Neuronal stem cell (in vitro differentiated cells): Measurements from ENCODE around the gene ZFP42.
"Not testable (repeated sequence)": the region's sequence is repeated elsewhere in the genome, so short reads cannot be mapped to it uniquely, and the experiment has no call there.

Experiments
- DNase-seq: peaks from one replicate; pipeline ENCODE4 v3.0.0-alpha.2; 2013; ENCODE audit warnings: low spot score
- H2AFZ ChIP-seq: one replicate; pipeline ENCODE4 v1.6.1; 2013; ENCODE audit warnings: mild to moderate bottlenecking, low read length, inconsistent platforms
- H2AK5ac ChIP-seq: 2 replicates; pipeline ENCODE4 v1.6.1; 2013; ENCODE audit warnings: low read depth, mild to moderate bottlenecking, inconsistent platforms, low read length, moderate library complexity, mixed read lengths
- H2BK120ac ChIP-seq: 2 replicates; pipeline ENCODE4 v1.6.1; 2013; ENCODE audit warnings: low read depth, mild to moderate bottlenecking, inconsistent platforms, low read length, moderate library complexity, mixed read lengths
- H2BK12ac ChIP-seq: one replicate; pipeline ENCODE4 v1.6.1; 2013; ENCODE audit warnings: low read length, inconsistent platforms
- H2BK15ac ChIP-seq: 2 replicates; pipeline ENCODE4 v1.6.1; 2013; ENCODE audit warnings: mild to moderate bottlenecking, low read length, inconsistent platforms, mixed read lengths
- H2BK5ac ChIP-seq: one replicate; pipeline ENCODE4 v1.6.1; 2013; ENCODE audit warnings: inconsistent platforms, mild to moderate bottlenecking, low read length, moderate library complexity
- H3K14ac ChIP-seq: one replicate; pipeline ENCODE4 v1.6.1; 2013; ENCODE audit warnings: low read length, inconsistent platforms
- H3K18ac ChIP-seq: 2 replicates; pipeline ENCODE4 v1.6.1; 2013; ENCODE audit warnings: low read length, inconsistent platforms
- H3K23ac ChIP-seq: 2 replicates; pipeline ENCODE4 v1.6.1; 2013; ENCODE audit warnings: low read depth, mild to moderate bottlenecking, mixed read lengths, low read length, inconsistent platforms; ENCODE audit not compliant: poor library complexity
- H3K27ac ChIP-seq: replicated peaks from 3 replicates; pipeline ENCODE4 v1.5.1; 2013; ENCODE audit warnings: low read length, inconsistent platforms
- H3K27me3 ChIP-seq, 3 experiments: 2 replicates each; pipeline ENCODE4 v1.6.1; 2013; ENCODE audit warnings: low read length in 3 of 3, mild to moderate bottlenecking in 2 of 3, inconsistent platforms in 1 of 3, low read depth in 1 of 3, mixed read lengths in 1 of 3, moderate library complexity in 1 of 3; ENCODE audit not compliant: control insufficient read depth in 3 of 3, insufficient read depth in 3 of 3
- H3K36me3 ChIP-seq, 2 donors: replicated peaks in 1 of 2; 2 replicates each; pipeline ENCODE4 v1.6.1; 2013; ENCODE audit warnings: low read length in 2 of 2; ENCODE audit not compliant: control insufficient read depth in 2 of 2, insufficient read depth in 2 of 2
- H3K4ac ChIP-seq: 2 replicates; pipeline ENCODE4 v1.6.1; 2013; ENCODE audit warnings: inconsistent platforms, mild to moderate bottlenecking, low read length, moderate library complexity
- H3K4me1 ChIP-seq, 2 donors: 1 replicate in 1 of 2; 2 replicates in 1 of 2; pipeline ENCODE4 v1.6.1; 2013; ENCODE audit warnings: low read length in 2 of 2, low read depth in 1 of 2; ENCODE audit not compliant: control insufficient read depth in 2 of 2, insufficient read depth in 1 of 2
- H3K4me2 ChIP-seq: one replicate; pipeline ENCODE4 v1.6.1; 2013; ENCODE audit warnings: mild to moderate bottlenecking, low read length, inconsistent platforms; ENCODE audit not compliant: insufficient read depth, poor library complexity, severe bottlenecking
- H3K4me3 ChIP-seq, 2 donors: 2 replicates each; pipeline ENCODE4 v1.5.1; 2013; ENCODE audit warnings: low read length in 2 of 2, mild to moderate bottlenecking in 2 of 2, inconsistent platforms in 1 of 2, moderate library complexity in 1 of 2
- H3K79me1 ChIP-seq: one replicate; pipeline ENCODE4 v1.6.1; 2013; ENCODE audit warnings: low read depth, mild to moderate bottlenecking, inconsistent platforms, low read length, moderate library complexity
- H3K9ac ChIP-seq: one replicate; pipeline ENCODE4 v1.6.1; 2013; ENCODE audit warnings: mild to moderate bottlenecking, low read depth, low read length, inconsistent platforms; ENCODE audit not compliant: poor library complexity
- H3K9me3 ChIP-seq, 2 donors: replicated peaks in 1 of 2; 2 replicates each; pipeline versions ENCODE3 to v1.6.1; 2013; ENCODE audit warnings: low read length in 2 of 2, mild to moderate bottlenecking in 2 of 2, inconsistent platforms in 1 of 2, low read depth in 1 of 2, mixed read lengths in 1 of 2, moderate library complexity in 1 of 2; ENCODE audit not compliant: control insufficient read depth in 2 of 2, insufficient read depth in 1 of 2
- H4K8ac ChIP-seq: one replicate; pipeline ENCODE4 v1.6.1; 2013; ENCODE audit warnings: low read depth, mild to moderate bottlenecking, inconsistent platforms, low read length, moderate library complexity
- H4K91ac ChIP-seq: one replicate; pipeline ENCODE4 v1.6.1; 2013; ENCODE audit warnings: low read length, low read depth, mild to moderate bottlenecking, inconsistent platforms; ENCODE audit not compliant: poor library complexity
- WGBS, 2 donors: extraction: QIAGEN DNeasy Blood & Tissue Kit; methylation state at CpG; one replicate each; pipeline ENCODE4 v1.1.7; 2013; ENCODE audit warnings: missing lambda C conversion rate in 2 of 2, mixed read lengths in 1 of 2; ENCODE audit not compliant: insufficient read length in 2 of 2, insufficient replicate concordance in 1 of 2; ENCODE audit errors: extremely low coverage in 2 of 2; 5-methylcytosine and 5-hydroxymethylcytosine counted together

The ZFP42 gene

GRCh38 chr4:188043154-188043553, 47.6 kb downstream of the ZFP42 start:
- H2BK5ac ChIP-seq, result no peak overlapping the region
- H3K18ac ChIP-seq, result no peak overlapping the region
- H3K9ac ChIP-seq, result no peak overlapping the region
- no peaks in the 10 kb centered on the region for H3K36me3 ChIP-seq
- no peaks in the 10 kb centered on the region for H3K4me1 ChIP-seq
- H2BK120ac ChIP-seq, result no peak overlapping the region
- no peak overlapping the region for H3K4me3 ChIP-seq
- H3K79me1 ChIP-seq, result no peaks in the 10 kb centered on the region
- H4K8ac ChIP-seq, result no peak overlapping the region
- no peak overlapping the region for H2AFZ ChIP-seq
- H2BK15ac ChIP-seq, result no peak overlapping the region
- no peak overlapping the region for H2BK12ac ChIP-seq
- H3K27me3 ChIP-seq, result no peaks in the 10 kb centered on the region
- no peak overlapping the region for H3K4ac ChIP-seq
- H4K91ac ChIP-seq, result no peak overlapping the region
- H2AK5ac ChIP-seq, result no peak overlapping the region
- no peak for DNase-seq
- no peak overlapping the region for H3K4me2 ChIP-seq
- H3K23ac ChIP-seq, result no peak overlapping the region
- no peak overlapping the region for H3K27ac ChIP-seq
- WGBS, 2 donors, result no CpG with 5 or more reads among the region's 5 CpGs
- no peak overlapping the region for H3K14ac ChIP-seq
- H3K9me3 ChIP-seq, result peaks cover 0 to 2% of the 10 kb centered on the region in 2 donors

DNA sequence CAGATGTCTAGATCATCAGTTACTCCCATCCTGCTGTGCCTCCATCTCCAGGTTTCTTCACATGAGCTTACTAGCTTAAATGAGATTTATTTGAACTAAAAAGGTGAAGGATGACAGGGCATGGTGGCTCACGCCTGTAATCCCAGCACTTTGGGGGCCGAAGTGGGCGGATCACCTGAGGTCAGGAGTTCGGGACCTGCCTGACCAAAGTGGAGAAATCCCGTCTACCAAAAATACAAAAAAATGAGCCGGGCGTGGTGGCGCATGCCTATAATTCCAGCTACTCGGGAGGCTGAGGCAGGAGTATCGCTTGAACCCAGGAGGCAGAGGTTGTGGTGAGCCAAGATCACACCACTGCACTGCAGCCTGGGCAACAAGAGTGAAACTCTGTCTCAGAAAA, 49.9 kb downstream of the ZFP42 start:
- not testable (repeated sequence) for H3K23ac ChIP-seq, H3K27me3 ChIP-seq, H3K18ac ChIP-seq, H3K14ac ChIP-seq, H2AFZ ChIP-seq, H2AK5ac ChIP-seq, H3K9me3 ChIP-seq, H3K4me2 ChIP-seq, H2BK12ac ChIP-seq, H3K36me3 ChIP-seq, H3K27ac ChIP-seq, H4K8ac ChIP-seq, H3K79me1 ChIP-seq, H2BK120ac ChIP-seq, H2BK5ac ChIP-seq, H2BK15ac ChIP-seq, H3K4ac ChIP-seq, DNase-seq, H4K91ac ChIP-seq, H3K9ac ChIP-seq, H3K4me1 ChIP-seq, H3K4me3 ChIP-seq
- no CpG with 5 or more reads among the region's 10 CpGs for WGBS, 2 donors

DNA sequence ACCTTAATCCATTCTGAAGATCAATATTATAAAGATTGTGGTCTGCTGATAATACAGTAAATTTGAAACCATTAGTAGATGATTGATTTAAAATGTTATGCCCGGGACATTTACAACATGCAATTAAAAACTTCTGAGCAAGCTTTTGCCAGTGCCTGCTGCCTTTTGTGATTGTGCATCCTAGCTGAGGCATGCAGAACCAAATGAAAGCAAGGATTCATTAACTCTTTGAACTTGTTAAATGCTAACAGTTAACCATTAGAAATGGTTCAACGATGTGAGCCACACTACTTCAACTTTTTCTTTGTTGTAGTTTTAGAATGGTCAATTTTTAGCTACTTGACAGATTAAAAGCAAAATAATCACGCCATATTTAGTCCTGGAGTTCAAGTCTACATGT, 51.1 kb downstream of the ZFP42 start:
- H4K91ac ChIP-seq, result no peak overlapping the region
- H3K36me3 ChIP-seq, result no peaks in the 10 kb centered on the region
- no peak overlapping the region for H4K8ac ChIP-seq
- no peak for DNase-seq
- no peak overlapping the region for H2BK120ac ChIP-seq
- H2BK15ac ChIP-seq, result no peak overlapping the region
- H3K14ac ChIP-seq, result no peak overlapping the region
- no peak overlapping the region for H3K4me3 ChIP-seq
- no peak overlapping the region for H2AFZ ChIP-seq
- H3K4me1 ChIP-seq, result no peaks in the 10 kb centered on the region
- no peak overlapping the region for H2BK12ac ChIP-seq
- H3K9ac ChIP-seq, result no peak overlapping the region
- no peak overlapping the region for H3K23ac ChIP-seq
- H2AK5ac ChIP-seq, result no peak overlapping the region
- H3K4me2 ChIP-seq, result no peak overlapping the region
- no peaks in the 10 kb centered on the region for H3K9me3 ChIP-seq
- H3K79me1 ChIP-seq, result no peaks in the 10 kb centered on the region
- H3K27me3 ChIP-seq, result no peaks in the 10 kb centered on the region
- H3K4ac ChIP-seq, result no peak overlapping the region
- no peak overlapping the region for H3K18ac ChIP-seq
- H2BK5ac ChIP-seq, result no peak overlapping the region
- H3K27ac ChIP-seq, result no peak overlapping the region
- WGBS, 2 donors, result no CpG with 5 or more reads among the region's 3 CpGs

- no peak for DNase-seq
- Histone ChIP-seq H2BK12ac (no peak overlapping the region), H3K27ac (no peak overlapping the region), H2BK15ac (no peak overlapping the region), H2AFZ (no peak overlapping the region), H4K91ac (no peak overlapping the region), H3K27me3 (no peaks in the 10 kb centered on the region), H2BK120ac (no peak overlapping the region), H3K36me3 (no peaks in the 10 kb centered on the region), H3K9ac (no peak overlapping the region), H3K4me3 (no peak overlapping the region), H3K14ac (no peak overlapping the region), H3K18ac (no peak overlapping the region), H3K4me2 (no peak overlapping the region), H3K9me3 (no peaks in the 10 kb centered on the region), H2BK5ac (no peak overlapping the region), H3K4me1 (no peaks in the 10 kb centered on the region), H4K8ac (no peak overlapping the region), H3K79me1 (no peaks in the 10 kb centered on the region), H2AK5ac (no peak overlapping the region), H3K4ac (no peak overlapping the region), H3K23ac (no peak overlapping the region)
- no CpG with 5 or more reads among the region's 9 CpGs for WGBS, 2 donors
Observed at GRCh38 chr4:188053302-188053701, 57.7 kb downstream of the ZFP42 start.
